ENCODE results near the gene SPATA17. TPM values are rescaled to one million over a fixed set of nuclear protein-coding genes. Genes with fewer than 3 reads are reported as not detected.

The SPATA17 gene
- polyA plus RNA-seq, 1 experiment, result 0.69 TPM

Small RNA genes lying within 50 kb of the gene (small RNA-seq; reads per million reads assigned to genes)
- not detected for gene UBBP2 (ENCODE audit: insufficient read length, low read depth)

Other genes starting within 250 kb of the SPATA17 start
- 8.5 and 11.1 TPM in 2 replicates for gene GPATCH2, start 254 bp upstream of the SPATA17 start, polyA plus RNA-seq (2011; rRNA removed)